Measurements from ENCODE around the gene SLC16A10. TPM values are rescaled to one million over a fixed set of nuclear protein-coding genes. Genes with fewer than 3 reads are reported as not detected.

Gene SLC16A10
- total RNA-seq, 1 experiment from 2014 or later, result 2.9 TPM

DNA sequence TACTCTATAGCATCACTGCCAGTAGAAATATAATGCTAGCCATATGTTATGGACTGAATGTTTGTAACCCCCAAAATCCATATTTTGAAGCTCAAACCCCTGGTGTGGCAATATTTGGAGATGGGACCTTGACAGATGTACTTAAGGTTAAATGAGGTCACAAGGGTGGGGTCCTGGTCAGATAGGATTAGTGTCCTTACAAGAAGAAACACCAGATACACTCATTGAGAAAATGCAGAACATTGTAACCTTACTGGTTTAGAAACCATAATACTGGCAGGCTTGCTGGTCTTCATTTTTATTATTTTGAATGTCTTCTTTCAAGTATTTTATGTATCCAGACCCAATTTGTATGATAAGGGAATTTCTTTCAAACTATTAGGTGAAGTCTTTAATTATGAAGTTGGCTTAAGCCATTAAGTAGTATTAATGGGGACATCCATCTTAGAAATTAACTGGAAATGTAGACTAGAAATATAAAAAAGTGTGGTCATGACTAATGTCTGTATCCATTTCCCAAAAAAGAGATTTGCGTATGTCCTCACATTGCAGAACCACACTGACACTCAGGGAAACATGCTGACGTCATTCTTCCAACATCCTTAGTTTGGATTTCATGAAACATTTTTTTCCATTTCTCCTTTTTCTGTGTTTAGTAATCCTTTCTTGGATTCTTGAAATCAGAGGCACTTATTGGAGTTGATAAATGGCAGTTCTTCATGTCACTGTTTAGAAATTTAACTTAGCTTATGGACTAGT is 32.4 kb downstream of the SLC16A10 start:
- Histone ChIP-seq H3K79me2 (ENCODE audit: low read length) (no peaks in the 10 kb centered on the region), H4K20me1 (ENCODE audit: low read length) (no peaks in the 10 kb centered on the region), H3K4me3 (ENCODE audit: low read length) (no peak overlapping the region), H3K9me3 (ENCODE audit: low read length) (no peaks in the 10 kb centered on the region), H2AFZ (ENCODE audit: low read length) (no peak overlapping the region), H3F3A (ENCODE audit: low read length, unreplicated experiment) (no peaks in the 10 kb centered on the region), H3K36me3 (ENCODE audit: low read depth, low read length) (no peaks in the 10 kb centered on the region), H3K4me2 (ENCODE audit: low read length) (no peak overlapping the region), H3K27me3 (ENCODE audit: low read length) (no peaks in the 10 kb centered on the region), H3K4me1 (ENCODE audit: insufficient read depth, low read length) (no peaks in the 10 kb centered on the region), H3K9me2 (replicated peaks; ENCODE audit: low read length) (no peaks in the 10 kb centered on the region), H3K27ac (ENCODE audit: low read length) (no peak overlapping the region), H3K9ac (ENCODE audit: low read length) (no peak overlapping the region)
- ChIA-PET POLR2A (ENCODE audit: unreplicated experiment) (no interaction called here), CTCF (no interaction called here)
- ATAC-seq, result no peak
- intact Hi-C loops (cut with micrococcal nuclease), result no loop called here
- BruUV-seq (replicated peaks), result no TSS peak
- DNase-seq, result no peak
- no peak for TF ChIP-seq EZH2 (IDR thresholded peaks at IDR 0.05; ENCODE audit: low read length, unreplicated experiment)
- TF ChIP-seq, protein P1, sequence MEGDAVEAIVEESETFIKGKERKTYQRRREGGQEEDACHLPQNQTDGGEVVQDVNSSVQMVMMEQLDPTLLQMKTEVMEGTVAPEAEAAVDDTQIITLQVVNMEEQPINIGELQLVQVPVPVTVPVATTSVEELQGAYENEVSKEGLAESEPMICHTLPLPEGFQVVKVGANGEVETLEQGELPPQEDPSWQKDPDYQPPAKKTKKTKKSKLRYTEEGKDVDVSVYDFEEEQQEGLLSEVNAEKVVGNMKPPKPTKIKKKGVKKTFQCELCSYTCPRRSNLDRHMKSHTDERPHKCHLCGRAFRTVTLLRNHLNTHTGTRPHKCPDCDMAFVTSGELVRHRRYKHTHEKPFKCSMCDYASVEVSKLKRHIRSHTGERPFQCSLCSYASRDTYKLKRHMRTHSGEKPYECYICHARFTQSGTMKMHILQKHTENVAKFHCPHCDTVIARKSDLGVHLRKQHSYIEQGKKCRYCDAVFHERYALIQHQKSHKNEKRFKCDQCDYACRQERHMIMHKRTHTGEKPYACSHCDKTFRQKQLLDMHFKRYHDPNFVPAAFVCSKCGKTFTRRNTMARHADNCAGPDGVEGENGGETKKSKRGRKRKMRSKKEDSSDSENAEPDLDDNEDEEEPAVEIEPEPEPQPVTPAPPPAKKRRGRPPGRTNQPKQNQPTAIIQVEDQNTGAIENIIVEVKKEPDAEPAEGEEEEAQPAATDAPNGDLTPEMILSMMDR (conservative IDR thresholded peaks at IDR 0.05; ENCODE audit: low read depth, low read length), result no peak
- no peak for TF ChIP-seq EZH2phosphoT487 (IDR thresholded peaks at IDR 0.05; ENCODE audit: borderline replicate concordance, low read length)

DNA sequence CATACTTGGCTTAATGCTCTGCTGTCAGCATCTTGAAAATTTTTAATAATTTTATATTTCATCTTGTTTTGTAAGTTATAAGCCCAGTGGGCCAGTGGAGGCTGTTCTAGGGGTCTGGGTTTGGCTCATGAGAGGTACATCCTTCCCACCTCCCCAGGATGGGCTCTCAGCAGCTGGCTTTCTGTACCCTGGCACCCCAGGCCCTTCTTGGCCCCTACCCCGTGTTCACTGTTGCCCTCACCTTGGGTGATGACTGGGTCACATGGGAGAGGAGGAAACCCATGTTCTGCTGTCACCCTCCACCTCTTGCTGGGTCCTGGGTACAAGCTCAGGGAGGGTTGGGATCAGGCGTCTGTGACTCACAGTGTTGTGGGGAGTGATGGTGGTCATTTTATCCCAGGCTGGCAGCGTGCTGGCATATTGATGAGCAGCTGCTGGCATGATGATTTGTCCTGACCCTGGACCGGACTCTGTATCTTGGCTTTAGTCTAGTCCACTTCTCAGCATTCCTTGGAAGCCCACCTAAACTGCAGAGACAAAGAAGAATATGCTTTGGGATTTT is 34.6 kb downstream of the SLC16A10 start:
- Histone ChIP-seq H3K4me1 (ENCODE audit: insufficient read depth, low read length) (no peaks in the 10 kb centered on the region), H3K27ac (ENCODE audit: low read length) (no peak overlapping the region), H3K9ac (ENCODE audit: low read length) (no peak overlapping the region), H3K9me2 (replicated peaks; ENCODE audit: low read length) (no peaks in the 10 kb centered on the region), H3K36me3 (ENCODE audit: low read depth, low read length) (no peaks in the 10 kb centered on the region), H3K79me2 (ENCODE audit: low read length) (no peaks in the 10 kb centered on the region), H4K20me1 (ENCODE audit: low read length) (no peaks in the 10 kb centered on the region), H3K27me3 (ENCODE audit: low read length) (no peaks in the 10 kb centered on the region), H2AFZ (ENCODE audit: low read length) (no peak overlapping the region), H3K4me2 (ENCODE audit: low read length) (no peak overlapping the region), H3K9me3 (ENCODE audit: low read length) (no peaks in the 10 kb centered on the region), H3K4me3 (ENCODE audit: low read length) (no peak overlapping the region), H3F3A (ENCODE audit: low read length, unreplicated experiment) (no peaks in the 10 kb centered on the region)
- intact Hi-C loops (cut with micrococcal nuclease), result no loop called here
- ATAC-seq (no peak), DNase-seq (no peak)
- TF ChIP-seq, protein P1 (conservative IDR thresholded peaks at IDR 0.05; ENCODE audit: low read depth, low read length), result no peak
- TF ChIP-seq EZH2phosphoT487 (IDR thresholded peaks at IDR 0.05; ENCODE audit: borderline replicate concordance, low read length) (no peak), EZH2 (IDR thresholded peaks at IDR 0.05; ENCODE audit: low read length, unreplicated experiment) (no peak)
- POLR2A ChIA-PET (ENCODE audit: unreplicated experiment), result no interaction called here
- CTCF ChIA-PET, result no interaction called here
- no TSS peak for BruUV-seq (replicated peaks)

All from PC-3 (cell line).